Activated T-cell treated with anti-CD3 and anti-CD28 coated beads, Interleukin-2, amount 50 U/mL, for 24 hours (primary cell): ENCODE results near the gene DCAF8L2.
"Not testable (repeated sequence)": the region's sequence is repeated elsewhere in the genome, so short reads cannot be mapped to it uniquely, and the experiment has no call there.

Source experiments
- DNase-seq: peaks from one replicate; pipeline ENCODE4 v3.0.0-alpha.2; 2020
- H3K27ac Mint-ChIP-seq: 2 replicates; pipeline ENCODE4 v1.8.0; 2020; ENCODE audit warnings: mild to moderate bottlenecking, mixed read lengths
- H3K27me3 Mint-ChIP-seq: 2 replicates; pipeline ENCODE4 v1.8.0; 2020; ENCODE audit warnings: mixed read lengths
- H3K36me3 Mint-ChIP-seq: 2 replicates; pipeline ENCODE4 v1.8.0; 2020; ENCODE audit warnings: low read depth, mixed read lengths
- H3K4me1 Mint-ChIP-seq: 2 replicates; pipeline ENCODE4 v1.8.0; 2020; ENCODE audit warnings: low read depth, mixed read lengths
- H3K4me3 Mint-ChIP-seq: 2 replicates; pipeline ENCODE4 v1.8.0; 2020; ENCODE audit warnings: mild to moderate bottlenecking, moderate library complexity, mixed read lengths
- H3K9me3 Mint-ChIP-seq: 2 replicates; pipeline ENCODE4 v1.8.0; 2020; ENCODE audit warnings: mixed read lengths

The DCAF8L2 gene

DNA sequence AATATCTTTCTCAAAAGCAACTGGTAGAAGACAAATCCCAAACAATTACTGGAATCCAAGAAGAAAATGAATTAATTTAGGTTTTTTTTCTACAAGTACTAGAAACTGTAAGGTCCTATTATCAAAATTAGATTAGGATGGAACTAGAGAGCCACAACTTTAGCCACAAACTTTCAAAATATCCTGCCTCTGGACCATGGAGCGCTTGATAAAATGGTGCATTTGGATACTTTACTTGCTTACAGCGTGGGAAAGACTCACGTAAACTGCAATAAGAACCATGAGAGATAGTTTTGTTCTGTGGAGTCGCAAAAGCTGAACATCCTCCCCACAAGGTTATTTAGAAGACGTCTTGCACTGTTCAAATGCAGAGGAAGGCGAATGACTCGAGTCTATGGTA lies at the start of gene DCAF8L2:
Gene DCAF8L2, plus strand, starts transcription at position 301 of the 400 bp plus-strand sequence. CDS start 156,552 bp downstream, outside the sequence.
- no peak within 1 kb of the TSS for H3K27ac Mint-ChIP-seq
- no peak within 1 kb of the TSS for H3K4me3 Mint-ChIP-seq
- DNase-seq: no peak

DNA sequence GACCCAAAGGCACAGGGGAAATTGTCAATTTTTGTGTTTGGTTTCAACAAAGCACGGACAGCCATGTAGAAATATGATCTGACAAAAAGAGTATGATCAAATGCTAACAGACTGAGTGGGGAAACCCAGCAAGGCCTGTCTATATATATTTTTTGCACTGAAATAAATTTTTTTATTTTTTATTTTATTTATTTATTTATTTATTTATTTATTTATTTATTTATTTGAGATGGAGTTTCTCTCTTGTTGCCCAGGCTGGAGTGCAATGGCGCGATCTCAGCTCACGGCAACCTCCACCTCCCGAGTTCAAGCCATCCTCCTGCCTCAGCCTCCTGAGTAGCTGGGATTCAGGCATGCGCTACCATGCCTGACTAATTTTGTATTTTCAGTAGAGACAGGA lies 49.0 kb upstream of the DCAF8L2 start:
- H3K27me3 Mint-ChIP-seq: peaks cover 19% of the 10 kb centered on the region
- H3K36me3 Mint-ChIP-seq: not testable (repeated sequence)

More for the DNA sequence above, at the start of gene DCAF8L2:
- H3K9me3 Mint-ChIP-seq: peaks cover 3% of the 10 kb centered on the region
- H3K36me3 Mint-ChIP-seq: no peaks in the 10 kb centered on the region
- H3K4me1 Mint-ChIP-seq: no peaks in the 10 kb centered on the region
- H3K27me3 Mint-ChIP-seq: peaks cover 3% of the 10 kb centered on the region

DNA sequence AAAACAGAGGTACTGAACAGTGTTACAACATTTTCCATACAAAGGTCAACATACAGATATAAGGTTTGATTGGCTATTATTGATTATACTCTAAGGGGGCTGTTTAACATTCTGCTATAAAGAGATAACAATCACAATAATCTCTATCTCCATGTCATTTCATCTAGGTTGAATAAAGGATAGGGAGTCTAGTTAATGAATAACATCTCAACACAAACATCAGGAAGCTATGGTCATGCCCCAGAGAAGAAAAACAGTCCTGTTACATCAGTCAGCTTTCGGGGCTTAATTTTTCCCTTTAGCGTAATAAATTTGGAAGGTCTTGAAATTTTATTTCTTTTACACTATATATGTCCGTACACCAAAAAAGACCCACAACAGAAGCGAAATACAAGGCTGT lies 41.5 kb upstream of the DCAF8L2 start:
- H3K4me3 Mint-ChIP-seq: no peak overlapping the region
- peaks cover 9% of the 10 kb centered on the region for H3K27me3 Mint-ChIP-seq
- DNase-seq: no peak
- no peaks in the 10 kb centered on the region for H3K4me1 Mint-ChIP-seq
- no peaks in the 10 kb centered on the region for H3K36me3 Mint-ChIP-seq
- no peaks in the 10 kb centered on the region for H3K9me3 Mint-ChIP-seq
- no peak overlapping the region for H3K27ac Mint-ChIP-seq

More for the DNA sequence above, 49.0 kb upstream of the DCAF8L2 start:
- not testable (repeated sequence) for H3K27ac Mint-ChIP-seq, H3K9me3 Mint-ChIP-seq, DNase-seq, H3K4me1 Mint-ChIP-seq, H3K4me3 Mint-ChIP-seq

DNA sequence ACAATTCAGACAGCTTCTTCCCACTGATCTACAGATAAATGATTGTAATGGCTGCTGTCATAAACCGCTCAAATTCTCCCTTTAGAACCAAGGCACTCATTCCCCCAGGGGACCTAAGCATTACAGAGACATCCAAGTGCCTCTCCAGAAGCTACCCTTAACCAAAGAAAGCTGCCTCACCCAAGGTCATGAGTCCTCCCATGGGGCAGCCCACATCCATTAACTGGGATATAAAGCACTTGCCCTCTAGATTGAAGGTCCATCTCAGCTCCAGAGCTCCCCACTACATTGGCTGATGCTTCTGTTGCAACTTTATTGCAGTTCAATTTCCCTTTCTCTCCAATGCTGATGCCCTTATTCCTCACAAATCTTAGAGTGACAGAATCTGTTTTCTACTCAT lies 40.5 kb upstream of the DCAF8L2 start:
- no peak overlapping the region for H3K27ac Mint-ChIP-seq
- no peaks in the 10 kb centered on the region for H3K4me1 Mint-ChIP-seq
- H3K36me3 Mint-ChIP-seq: no peaks in the 10 kb centered on the region
- peaks cover 15% of the 10 kb centered on the region for H3K27me3 Mint-ChIP-seq
- H3K9me3 Mint-ChIP-seq: no peaks in the 10 kb centered on the region
- no peak overlapping the region for H3K4me3 Mint-ChIP-seq
- DNase-seq: no peak

DNA sequence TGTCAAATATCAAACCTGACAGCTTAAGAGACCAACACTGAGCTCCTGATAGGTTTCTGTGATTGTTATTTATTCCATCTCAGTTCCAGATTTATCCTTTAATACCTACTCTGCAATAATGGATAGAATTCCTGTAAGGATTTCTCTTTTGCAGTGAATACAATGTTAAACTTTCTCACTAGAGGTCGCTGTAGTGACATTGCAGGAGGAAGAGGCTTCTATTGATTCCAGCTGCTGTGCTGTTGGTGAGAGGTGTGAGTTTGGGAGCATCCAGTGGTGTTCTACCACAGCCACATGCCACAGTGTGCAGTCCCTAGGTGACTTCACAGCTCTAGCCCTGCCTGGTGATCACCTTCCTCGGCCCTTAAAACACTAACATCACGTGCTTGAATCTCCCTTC lies 34.6 kb upstream of the DCAF8L2 start:
- Mint-ChIP-seq H3K4me3 (no peak overlapping the region), H3K27me3 (peaks cover 7% of the 10 kb centered on the region), H3K9me3 (no peaks in the 10 kb centered on the region), H3K4me1 (no peaks in the 10 kb centered on the region), H3K36me3 (no peaks in the 10 kb centered on the region), H3K27ac (no peak overlapping the region)
- DNase-seq: no peak

GRCh38 chrX:27565992-27566391 lies 24.2 kb upstream of the DCAF8L2 start:
- Mint-ChIP-seq H3K27me3 (peaks cover 6% of the 10 kb centered on the region), H3K4me3 (no peak overlapping the region), H3K27ac (no peak overlapping the region), H3K36me3 (no peaks in the 10 kb centered on the region), H3K9me3 (no peaks in the 10 kb centered on the region), H3K4me1 (no peaks in the 10 kb centered on the region)
- DNase-seq: no peak

DNA sequence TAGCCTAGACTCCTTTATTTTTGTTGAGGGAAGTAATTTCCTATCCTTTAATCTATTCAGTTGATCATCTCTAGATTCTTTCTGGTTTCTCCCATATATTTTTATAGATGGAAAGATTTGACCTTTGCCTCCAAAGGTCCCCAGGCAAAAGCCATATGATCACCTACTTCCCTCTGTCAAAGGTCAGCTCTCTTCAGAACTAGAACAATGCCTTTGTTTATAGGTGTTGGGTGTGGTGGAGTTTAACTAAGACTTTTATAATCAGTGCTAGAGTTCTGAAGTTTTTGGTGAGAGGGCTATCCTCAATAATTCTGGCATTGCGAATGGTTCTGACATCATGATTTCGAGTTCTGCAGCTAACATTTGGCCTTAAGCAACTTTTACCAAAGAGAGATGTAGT lies 19.0 kb upstream of the DCAF8L2 start:
- no peak for DNase-seq
- Mint-ChIP-seq H3K4me1 (no peaks in the 10 kb centered on the region), H3K4me3 (no peak overlapping the region), H3K27ac (no peak overlapping the region), H3K27me3 (peaks cover 24% of the 10 kb centered on the region), H3K9me3 (no peaks in the 10 kb centered on the region), H3K36me3 (no peaks in the 10 kb centered on the region)

GRCh38 chrX:27575565-27575964 lies 14.6 kb upstream of the DCAF8L2 start:
- DNase-seq: no peak
- Mint-ChIP-seq H3K27ac (no peak overlapping the region), H3K27me3 (peaks cover 18% of the 10 kb centered on the region)

GRCh38 chrX:27583976-27584375 lies 6.2 kb upstream of the DCAF8L2 start:
- Mint-ChIP-seq H3K9me3 (peaks cover 3% of the 10 kb centered on the region), H3K4me3 (no peak overlapping the region), H3K27me3 (no peaks in the 10 kb centered on the region), H3K4me1 (no peaks in the 10 kb centered on the region), H3K36me3 (no peaks in the 10 kb centered on the region), H3K27ac (no peak overlapping the region)
- no peak for DNase-seq

More at GRCh38 chrX:27575565-27575964, 14.6 kb upstream of the DCAF8L2 start:
- H3K36me3 Mint-ChIP-seq: no peaks in the 10 kb centered on the region
- no peaks in the 10 kb centered on the region for H3K9me3 Mint-ChIP-seq
- H3K4me3 Mint-ChIP-seq: no peak overlapping the region
- H3K4me1 Mint-ChIP-seq: no peaks in the 10 kb centered on the region

GRCh38 chrX:27591938-27592337 lies 1.8 kb downstream of the DCAF8L2 start:
- Mint-ChIP-seq H3K9me3 (peaks cover 3% of the 10 kb centered on the region), H3K4me1 (no peaks in the 10 kb centered on the region), H3K27ac (no peak overlapping the region), H3K36me3 (no peaks in the 10 kb centered on the region), H3K4me3 (no peak overlapping the region), H3K27me3 (peaks cover 5% of the 10 kb centered on the region)
- no peak for DNase-seq

DNA sequence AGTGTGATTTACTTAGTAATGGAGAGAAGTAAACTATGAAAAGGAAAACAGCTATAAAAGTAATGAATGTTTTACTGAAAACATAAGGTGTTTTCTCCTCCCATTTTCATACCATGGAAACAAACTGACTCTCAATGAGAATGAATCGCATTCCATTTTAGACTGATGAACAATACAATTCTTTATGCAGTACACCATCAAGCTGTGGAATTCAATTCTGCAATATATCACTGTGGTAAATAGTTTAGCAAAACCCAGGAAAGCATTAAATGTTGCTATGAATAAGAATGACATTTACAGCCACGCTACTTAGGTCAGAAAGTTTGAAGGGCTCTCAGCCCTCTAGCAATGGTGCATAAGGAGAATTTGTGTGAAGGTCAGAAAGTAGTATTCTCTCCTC lies 7.4 kb downstream of the DCAF8L2 start:
- H3K36me3 Mint-ChIP-seq: no peaks in the 10 kb centered on the region
- no peak overlapping the region for H3K27ac Mint-ChIP-seq
- DNase-seq: no peak
- H3K9me3 Mint-ChIP-seq: peaks cover 3% of the 10 kb centered on the region
- no peak overlapping the region for H3K4me3 Mint-ChIP-seq
- no peaks in the 10 kb centered on the region for H3K4me1 Mint-ChIP-seq
- H3K27me3 Mint-ChIP-seq: peaks cover 9% of the 10 kb centered on the region

DNA sequence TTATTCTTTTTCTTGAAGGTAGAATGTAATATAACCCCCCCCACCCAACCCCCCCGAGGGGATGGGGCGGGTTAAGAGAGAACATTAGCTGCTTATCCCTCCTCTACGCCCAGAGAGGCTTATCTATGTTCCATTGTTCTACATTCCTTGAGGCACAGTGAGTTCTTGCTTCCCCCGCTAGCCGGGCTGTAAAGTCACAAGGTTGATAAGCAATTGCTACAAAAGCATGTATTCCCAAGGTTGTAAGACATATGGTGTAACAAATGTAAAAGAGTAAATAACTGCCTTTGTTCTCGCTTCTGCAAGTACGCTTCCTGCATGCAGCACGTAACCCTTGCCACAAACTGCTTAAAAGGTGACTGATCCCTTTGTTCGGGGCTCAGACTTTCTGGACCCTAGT lies 8.2 kb downstream of the DCAF8L2 start:
- Mint-ChIP-seq H3K27me3 (peaks cover 9% of the 10 kb centered on the region), H3K9me3 (no peaks in the 10 kb centered on the region), H3K4me3 (no peak overlapping the region), H3K36me3 (no peaks in the 10 kb centered on the region), H3K27ac (no peak overlapping the region), H3K4me1 (no peaks in the 10 kb centered on the region)
- DNase-seq: no peak

DNA sequence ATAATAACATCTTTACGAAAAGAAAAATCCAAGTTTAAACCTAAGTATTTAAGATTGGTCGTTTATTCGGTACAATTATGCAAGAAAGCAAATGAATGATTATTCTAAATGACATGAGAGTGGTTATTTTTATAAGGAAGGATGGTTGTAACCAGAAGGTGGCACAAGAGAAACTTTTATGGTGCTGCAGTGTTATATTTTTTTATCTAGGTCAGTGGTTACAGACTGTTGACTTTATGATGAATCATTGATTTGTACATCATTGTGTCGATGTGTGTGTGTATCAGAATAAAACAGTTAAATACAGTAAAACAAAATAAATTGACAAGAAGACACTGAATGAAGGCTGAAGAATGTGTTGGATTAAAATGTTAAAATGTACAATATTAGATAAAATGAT lies 9.8 kb downstream of the DCAF8L2 start:
- Mint-ChIP-seq H3K27ac (no peak overlapping the region), H3K27me3 (peaks cover 7% of the 10 kb centered on the region), H3K9me3 (no peaks in the 10 kb centered on the region), H3K4me3 (no peak overlapping the region), H3K4me1 (no peaks in the 10 kb centered on the region), H3K36me3 (no peaks in the 10 kb centered on the region)
- DNase-seq: no peak

- DNase-seq: no peak
- Mint-ChIP-seq H3K27me3 (peaks cover 3% of the 10 kb centered on the region), H3K36me3 (no peaks in the 10 kb centered on the region), H3K27ac (no peak overlapping the region), H3K4me3 (no peak overlapping the region), H3K9me3 (no peaks in the 10 kb centered on the region), H3K4me1 (no peaks in the 10 kb centered on the region)
Observed at GRCh38 chrX:27600686-27601085, 10.5 kb downstream of the DCAF8L2 start.

DNA sequence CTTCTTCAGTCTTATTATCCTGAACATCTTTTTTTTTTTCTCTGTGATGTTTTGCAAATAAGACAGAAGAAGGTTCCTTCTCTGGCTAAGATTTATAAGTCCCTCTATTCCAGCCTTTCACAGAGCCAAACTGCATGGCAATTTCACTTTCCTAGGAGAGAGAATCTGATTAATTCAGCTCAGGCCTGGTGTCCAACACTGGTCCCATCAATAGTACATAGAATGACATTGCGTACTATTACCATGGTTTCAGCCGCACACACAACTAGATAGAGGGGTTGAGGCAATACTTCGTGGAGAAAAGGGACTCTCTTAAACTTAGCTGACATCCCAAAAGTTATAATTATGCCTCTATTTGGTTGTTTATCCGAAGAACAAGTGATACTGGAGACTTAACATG lies 18.5 kb downstream of the DCAF8L2 start:
- Mint-ChIP-seq H3K4me1 (no peaks in the 10 kb centered on the region), H3K36me3 (no peaks in the 10 kb centered on the region), H3K4me3 (no peak overlapping the region), H3K27me3 (no peaks in the 10 kb centered on the region), H3K27ac (no peak overlapping the region), H3K9me3 (peaks cover 3% of the 10 kb centered on the region)
- no peak for DNase-seq

DNA sequence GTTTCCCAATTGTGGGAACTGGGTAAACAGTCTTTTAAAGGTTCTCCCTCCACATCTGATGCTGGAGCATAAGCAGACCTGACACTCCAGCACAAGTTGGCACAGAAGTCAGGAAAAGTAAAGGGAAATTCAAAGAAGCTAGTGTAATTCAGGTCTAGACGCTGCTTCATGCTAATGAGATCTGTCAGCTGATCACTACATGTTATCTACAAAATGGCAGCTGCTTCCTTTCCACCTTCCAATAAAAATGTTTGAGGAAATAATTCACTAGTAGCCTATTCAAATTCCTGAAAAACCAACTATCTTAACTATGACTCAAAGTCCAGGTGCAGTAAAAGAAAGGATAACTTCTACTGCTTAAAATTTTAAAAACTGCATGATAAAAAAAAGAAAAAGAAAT lies 29.3 kb downstream of the DCAF8L2 start:
- Mint-ChIP-seq H3K4me3 (no peak overlapping the region), H3K36me3 (no peaks in the 10 kb centered on the region), H3K9me3 (no peaks in the 10 kb centered on the region), H3K27me3 (peaks cover 18% of the 10 kb centered on the region), H3K27ac (no peak overlapping the region), H3K4me1 (no peaks in the 10 kb centered on the region)
- no peak for DNase-seq
